ENCODE data around the gene THOC5.

THOC5 gene

DNA sequence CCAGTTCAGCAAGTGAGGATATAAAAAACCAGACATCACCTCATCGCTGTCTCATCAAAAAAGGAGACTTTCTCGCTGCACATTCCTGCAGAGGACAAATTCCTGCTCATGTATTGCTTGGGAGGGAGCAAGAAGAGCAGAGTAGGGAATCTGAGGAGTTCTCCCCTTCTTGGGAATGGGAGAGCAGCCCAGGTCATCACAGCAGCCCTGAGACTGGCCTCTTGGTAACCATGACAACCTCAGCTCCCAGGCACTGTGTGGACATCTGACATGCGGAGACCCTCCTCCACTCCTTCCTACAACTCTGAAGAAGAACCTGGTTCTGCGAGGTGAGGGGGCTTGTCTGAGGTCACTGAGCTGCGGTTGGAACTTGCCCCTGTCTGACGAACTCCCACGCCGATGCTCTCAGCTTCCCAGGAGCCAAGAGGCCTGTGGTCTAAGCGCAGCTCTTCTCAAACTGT, 97.3 kb downstream of the THOC5 start:
- Histone ChIP-seq H4K91ac (ENCODE audit: low read length) (no peak overlapping the region), H3K9me3 (ENCODE audit: control insufficient read depth, low read length) (no peaks in the 10 kb centered on the region), H3K27ac (ENCODE audit: low read length, poor library complexity, severe bottlenecking) (no peak overlapping the region), H2BK12ac (ENCODE audit: low read length in 2 of 2) (no peak overlapping the region), H3K18ac (ENCODE audit: low read depth in 1 of 2, low read length in 2 of 2) (no peak overlapping the region), H3K27me3 (ENCODE audit: control insufficient read depth in 1 of 2, insufficient read depth in 1 of 2, low read length in 2 of 2) (peaks cover 0 to 5% of the 10 kb centered on the region in 2 experiments), H3K4ac (ENCODE audit: low read depth in 1 of 2, low read length in 2 of 2) (no peak overlapping the region), H2BK120ac (ENCODE audit: low read depth, low read length) (no peak overlapping the region), H2BK15ac (ENCODE audit: low read depth, poor library complexity, severe bottlenecking) (no peak overlapping the region), H2AK5ac (ENCODE audit: low read length, severe bottlenecking) (no peak overlapping the region), H3K4me1 (ENCODE audit: control insufficient read depth, insufficient read depth, low read depth, low read length) (peaks cover 3% of the 10 kb centered on the region), H3K36me3 (ENCODE audit: control insufficient read depth in 1 of 2, insufficient read depth in 2 of 2, low read depth in 1 of 2, low read length in 2 of 2) (no peaks in the 10 kb centered on the region), H4K8ac (ENCODE audit: low read length) (no peak overlapping the region), H2BK5ac (ENCODE audit: low read depth, low read length, poor library complexity, severe bottlenecking) (no peak overlapping the region), H3K14ac (ENCODE audit: low read length in 2 of 2) (no peak overlapping the region), H3K9ac (ENCODE audit: low read length) (no peak overlapping the region), H3K23ac (ENCODE audit: low read length in 2 of 2) (no peak overlapping the region), H3K4me2 (ENCODE audit: low read length, poor library complexity, severe bottlenecking) (no peak overlapping the region), H3K79me1 (replicated peaks; ENCODE audit: low read length, poor library complexity, severe bottlenecking) (no peaks in the 10 kb centered on the region), H3K4me3 (ENCODE audit: insufficient read depth in 1 of 2, low read depth in 1 of 2, low read length in 2 of 2) (no peak overlapping the region), H2AFZ (ENCODE audit: low read depth, low read length) (no peak overlapping the region)
- DNase-seq: no peak
- 77% methylated on average over 9 of the region's 9 CpGs for WGBS
